ENCODE data around the gene LGSN.
"Not testable (repeated sequence)": the region's sequence is repeated elsewhere in the genome, so short reads cannot be mapped to it uniquely, and the experiment has no call there.

The LGSN gene

DNA sequence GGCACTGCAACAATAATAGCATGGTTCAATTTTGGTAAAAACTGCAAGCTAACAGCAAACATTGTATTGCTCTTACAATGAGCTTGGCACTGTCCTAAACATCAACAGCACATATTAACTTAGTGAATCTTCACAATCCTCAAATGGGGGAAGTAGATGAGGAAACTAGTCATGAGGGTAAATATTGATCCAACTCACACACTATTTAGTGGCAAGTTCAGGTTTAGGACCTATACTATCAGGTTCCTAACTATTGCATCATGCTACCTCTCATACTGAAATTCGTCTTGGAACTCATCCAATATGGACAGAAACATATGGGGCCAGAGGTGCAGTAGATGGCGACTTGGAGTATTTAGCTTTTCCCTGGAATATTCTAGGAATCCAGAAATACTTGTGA, 74.4 kb downstream of the LGSN start:
- DNase-seq (ENCODE audit: low read depth in 2 of 2) = no peak

DNA sequence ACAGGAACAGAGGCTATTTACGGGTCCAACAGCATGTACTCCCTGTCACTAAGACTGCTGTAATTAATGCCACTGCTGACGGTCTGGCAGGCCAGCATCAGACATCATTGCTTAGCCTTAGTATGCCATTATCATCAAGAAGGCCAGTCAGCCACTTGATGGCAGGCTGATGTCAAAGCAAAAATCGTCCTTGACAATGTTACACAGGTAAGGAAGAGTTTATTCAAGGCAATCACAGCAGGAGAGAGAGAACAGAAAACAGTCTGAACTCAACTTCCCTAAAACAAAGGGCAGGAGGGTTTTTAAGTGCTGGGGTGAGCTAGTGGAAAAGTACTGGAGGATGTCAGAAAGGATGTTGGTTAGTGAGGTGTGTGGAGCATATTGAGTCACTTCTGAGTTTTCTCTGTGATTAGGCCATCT, 83.4 kb downstream of the LGSN start:
- DNase-seq (ENCODE audit: low read depth in 2 of 2) = no peak

DNA sequence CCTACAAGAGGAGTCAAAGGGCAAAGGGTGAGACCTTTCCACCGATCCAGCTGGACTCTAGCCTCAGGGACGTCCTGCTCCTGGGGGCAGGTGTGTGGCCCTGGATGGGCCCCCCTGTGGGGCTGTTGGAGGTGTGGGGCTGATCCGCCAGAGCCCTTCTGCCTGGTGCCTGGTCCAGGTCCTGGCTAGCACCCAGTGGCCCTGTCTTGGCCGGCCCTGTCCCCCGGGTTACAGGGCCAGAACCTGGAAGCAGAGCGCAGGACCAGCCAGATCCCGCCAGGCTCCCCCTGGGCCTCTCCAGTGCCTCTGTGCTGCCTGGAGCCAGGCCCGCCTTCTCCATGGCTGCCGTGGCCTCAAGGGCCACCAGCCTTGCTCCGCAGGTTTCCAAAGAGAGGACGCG, 89.3 kb downstream of the LGSN start:
- DNase-seq (ENCODE audit: low read depth in 2 of 2) = not testable (repeated sequence)

DNA sequence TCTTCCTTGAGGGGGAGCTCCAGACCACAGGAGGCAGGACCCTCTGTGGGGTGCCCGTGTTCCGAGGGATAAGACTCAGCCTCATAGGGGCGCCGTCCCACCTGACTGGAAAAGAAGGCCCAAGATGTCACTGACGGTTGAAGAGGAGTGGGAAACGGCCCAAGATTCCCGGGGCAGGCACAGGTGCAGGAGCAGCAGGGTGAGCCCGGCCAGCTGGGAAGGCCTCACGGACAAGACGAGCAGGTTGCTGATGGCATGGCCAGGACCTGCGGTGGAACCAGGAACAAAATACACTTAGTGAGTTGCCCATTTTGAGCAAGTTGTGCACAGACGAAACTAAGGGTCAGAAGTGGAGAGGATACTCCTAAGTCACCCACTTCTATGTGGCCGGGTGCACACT, 89.8 kb downstream of the LGSN start:
- DNase-seq (ENCODE audit: low read depth in 2 of 2) = not testable (repeated sequence)

DNA sequence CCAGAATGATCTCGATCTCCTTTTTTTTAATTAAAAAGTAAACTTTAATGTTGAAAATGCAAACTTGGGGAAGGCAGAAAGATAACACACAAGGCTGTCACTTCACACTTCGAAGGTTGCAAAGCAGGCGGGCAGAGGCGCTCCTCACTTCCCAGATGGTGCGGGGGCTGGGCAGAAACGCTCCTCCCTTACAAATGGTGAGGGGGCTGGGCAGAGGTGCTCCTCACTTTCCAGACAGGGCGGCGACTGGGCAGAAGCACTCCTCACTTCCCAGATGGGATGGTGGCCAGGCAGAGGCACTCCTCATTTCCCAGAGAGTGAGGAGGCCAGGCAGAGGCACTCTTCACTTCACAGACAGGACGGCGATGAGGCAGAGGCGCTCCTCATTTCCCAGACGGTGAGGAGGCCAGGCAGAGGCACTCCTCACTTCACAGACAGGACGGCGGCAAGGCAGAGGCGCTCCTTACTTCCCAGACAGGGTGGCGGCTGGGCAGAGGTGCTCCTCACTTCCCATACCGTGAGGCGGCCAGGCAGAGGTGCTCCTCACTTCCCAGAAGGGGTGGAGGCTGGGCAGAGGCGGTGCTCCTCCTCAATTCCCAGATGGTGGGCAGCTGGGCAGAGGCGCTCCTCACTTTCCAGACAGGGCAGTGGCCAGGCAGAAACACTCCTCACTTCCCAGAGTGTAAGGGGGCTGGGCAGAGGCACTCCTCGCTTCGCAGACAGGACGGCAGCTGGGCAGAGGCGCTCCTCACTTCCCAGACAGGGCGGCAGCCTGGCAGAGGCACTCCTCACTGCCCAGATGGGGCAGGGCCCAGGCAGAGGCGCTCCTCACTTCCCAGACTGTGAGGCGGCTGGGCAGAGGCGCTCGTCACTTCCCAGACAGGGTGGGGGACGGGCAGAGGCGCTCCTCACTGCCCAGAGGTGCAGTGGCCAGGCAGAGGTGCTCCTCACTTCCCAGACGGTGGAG, 91.6 kb downstream of the LGSN start:
- DNase-seq (ENCODE audit: low read depth in 2 of 2) = not testable (repeated sequence)

DNA sequence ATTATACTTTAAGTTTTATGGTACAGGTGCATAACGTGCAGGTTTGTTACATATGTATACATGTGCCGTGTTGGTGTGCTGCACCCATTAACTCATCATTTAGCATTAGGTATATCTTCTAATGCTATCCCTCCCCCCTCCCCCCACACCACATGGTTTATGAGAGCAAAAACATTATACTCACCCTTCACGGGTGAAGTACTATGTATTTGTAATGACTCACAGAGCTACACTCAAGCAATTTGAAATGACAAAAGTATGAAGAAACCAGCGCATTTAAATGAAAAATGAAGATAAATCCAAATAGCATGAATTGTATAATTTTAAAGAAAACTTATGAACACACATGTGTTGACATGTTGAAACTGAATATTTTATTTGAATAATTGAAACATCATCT, 93.8 kb downstream of the LGSN start:
- DNase-seq (ENCODE audit: low read depth in 2 of 2) = not testable (repeated sequence)
